HG03039 (cell line): Measurements from ENCODE around the gene KCNJ16.
"Not testable (repeated sequence)": the region's sequence is repeated elsewhere in the genome, so short reads cannot be mapped to it uniquely, and the experiment has no call there.

Experiments used
- ATAC-seq: cut with Tn5 transposase; IDR thresholded peaks from one replicate; pipeline ENCODE4 v1.9.1; 2021; ENCODE audit warnings: mild to moderate bottlenecking, moderate library complexity; ENCODE audit not compliant: unreplicated experiment

KCNJ16 gene

DNA sequence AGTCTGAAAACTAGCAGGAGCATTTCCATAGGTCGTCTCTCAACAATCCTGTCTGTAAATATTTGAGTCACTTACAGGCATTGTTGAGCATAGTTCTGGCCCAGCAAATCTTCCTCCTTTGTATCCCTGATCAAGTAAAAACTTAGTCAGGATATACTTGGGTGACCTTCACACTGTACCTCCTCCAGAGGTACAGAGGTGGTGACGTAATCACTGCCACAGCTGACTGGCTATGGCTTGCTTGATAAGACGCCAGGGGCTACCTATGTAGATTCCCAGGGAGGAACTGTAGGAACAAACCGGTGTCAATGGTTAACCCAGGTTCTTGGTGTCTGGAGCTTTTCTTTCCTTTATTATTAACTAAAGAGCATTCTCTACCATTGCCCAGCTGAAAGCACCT, at the start of gene KCNJ16:
TSS of gene KCNJ16 (plus strand) at position 270 of the 400 bp plus-strand sequence. CDS start 56,863 bp downstream, outside the sequence.
- no peak for ATAC-seq

GRCh38 chr17:70028397-70028796, 46.6 kb upstream of the KCNJ16 start:
- ATAC-seq = no peak

DNA sequence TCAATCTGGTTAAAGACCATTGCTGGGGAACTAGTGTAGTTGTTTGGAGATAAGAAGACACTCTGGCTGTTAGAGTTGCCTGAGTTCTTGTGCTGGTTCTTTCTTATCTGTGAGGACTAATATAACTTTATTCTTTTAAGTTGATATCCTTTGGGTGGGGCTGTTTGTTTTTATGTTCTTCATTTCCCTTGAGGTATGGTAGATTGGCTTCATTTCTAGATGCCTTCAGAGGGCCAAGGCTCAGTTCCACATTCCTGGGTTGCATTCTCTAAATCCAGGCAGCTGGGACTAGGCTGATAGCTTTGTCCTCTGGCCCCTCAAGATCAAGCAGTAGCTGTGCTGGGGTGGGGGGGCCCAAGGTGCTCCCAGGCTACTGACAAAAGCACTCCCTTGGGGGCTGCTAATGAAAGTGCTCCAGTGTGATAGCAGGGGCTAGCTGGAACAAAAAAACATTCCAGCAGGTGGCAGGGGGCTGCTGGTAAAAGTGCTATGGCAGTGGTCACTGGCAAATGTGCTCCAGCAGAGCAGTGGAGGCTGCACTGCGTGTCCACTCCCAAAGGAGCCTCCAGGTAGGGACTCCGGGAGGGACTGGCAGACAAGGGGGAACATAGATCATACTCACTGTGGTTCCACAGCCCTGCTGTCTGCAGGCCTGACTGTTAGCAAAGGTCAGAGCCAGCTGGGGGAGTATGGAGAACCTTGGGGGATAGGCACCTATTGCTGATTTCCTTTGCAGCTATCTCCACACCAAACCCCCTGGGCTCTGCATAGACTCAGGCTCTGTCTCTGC, 45.9 kb upstream of the KCNJ16 start:
- ATAC-seq = no peak

GRCh38 chr17:70030371-70030770, 44.7 kb upstream of the KCNJ16 start:
- ATAC-seq = no peak

DNA sequence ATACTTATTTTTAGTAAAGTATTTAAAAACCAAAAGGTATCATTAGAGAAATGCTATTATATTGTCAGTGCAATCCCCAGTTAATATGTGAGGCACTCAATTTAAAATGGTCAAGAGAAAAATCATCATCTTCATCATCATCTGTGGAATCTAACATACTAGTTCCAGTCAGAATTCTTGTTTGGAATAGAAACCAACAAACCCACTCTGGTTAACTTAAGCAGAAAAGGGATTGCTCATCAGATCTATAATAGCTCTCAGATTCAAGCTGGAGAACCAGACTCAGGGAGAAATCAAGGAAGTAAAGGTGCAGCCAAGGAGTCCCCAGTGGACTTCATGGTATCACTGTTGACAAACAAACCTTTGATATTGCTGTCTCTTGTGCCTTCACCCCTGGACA, 43.7 kb upstream of the KCNJ16 start:
- ATAC-seq = no peak

DNA sequence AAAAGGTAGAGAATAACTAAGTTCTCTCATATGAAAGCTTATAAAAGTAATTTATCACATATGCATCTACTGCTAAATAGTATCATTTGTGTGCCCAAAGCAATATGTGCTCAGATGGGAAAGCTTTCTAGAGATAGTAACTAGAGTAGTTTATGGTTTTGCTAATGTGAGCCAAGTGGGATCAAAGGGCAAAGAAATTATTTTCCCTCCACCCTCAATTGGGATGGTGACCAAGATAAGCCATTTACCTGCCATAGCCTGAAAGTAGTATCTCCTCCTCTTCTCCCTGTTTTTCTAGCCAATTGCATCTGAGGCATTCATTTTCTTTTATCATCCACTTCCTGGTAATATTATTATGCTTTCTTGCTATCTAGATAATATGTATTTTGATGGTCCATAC, 41.9 kb upstream of the KCNJ16 start:
- no peak for ATAC-seq

GRCh38 chr17:70034158-70034557, 40.9 kb upstream of the KCNJ16 start:
- no peak for ATAC-seq

GRCh38 chr17:70037498-70037897, 37.5 kb upstream of the KCNJ16 start:
- no peak for ATAC-seq

DNA sequence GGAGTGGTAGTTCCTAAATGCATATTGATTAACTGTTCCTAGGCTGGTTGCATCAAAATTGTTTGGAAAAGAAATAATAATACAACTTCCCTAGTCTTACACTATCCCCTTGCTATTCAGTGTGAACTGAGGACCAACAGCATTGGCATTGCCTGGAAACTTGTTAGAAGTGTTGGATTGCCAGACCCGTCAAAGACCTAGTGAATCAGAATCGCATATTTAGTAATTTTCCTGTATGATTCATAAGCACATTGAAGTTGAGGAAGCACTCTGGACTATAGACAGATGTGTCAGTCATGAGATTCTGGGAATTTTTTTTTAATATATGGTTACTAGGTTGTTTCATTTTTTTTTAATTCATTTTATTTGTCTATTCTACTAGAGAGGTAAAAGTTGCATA, 34.7 kb upstream of the KCNJ16 start:
- ATAC-seq = no peak

- ATAC-seq = no peak
Observed at GRCh38 chr17:70041061-70041460, 34.0 kb upstream of the KCNJ16 start.

- ATAC-seq = no peak
Observed at GRCh38 chr17:70041540-70041939, 33.5 kb upstream of the KCNJ16 start.

- not testable (repeated sequence) for ATAC-seq
Observed at GRCh38 chr17:70045780-70046179, 29.2 kb upstream of the KCNJ16 start.

DNA sequence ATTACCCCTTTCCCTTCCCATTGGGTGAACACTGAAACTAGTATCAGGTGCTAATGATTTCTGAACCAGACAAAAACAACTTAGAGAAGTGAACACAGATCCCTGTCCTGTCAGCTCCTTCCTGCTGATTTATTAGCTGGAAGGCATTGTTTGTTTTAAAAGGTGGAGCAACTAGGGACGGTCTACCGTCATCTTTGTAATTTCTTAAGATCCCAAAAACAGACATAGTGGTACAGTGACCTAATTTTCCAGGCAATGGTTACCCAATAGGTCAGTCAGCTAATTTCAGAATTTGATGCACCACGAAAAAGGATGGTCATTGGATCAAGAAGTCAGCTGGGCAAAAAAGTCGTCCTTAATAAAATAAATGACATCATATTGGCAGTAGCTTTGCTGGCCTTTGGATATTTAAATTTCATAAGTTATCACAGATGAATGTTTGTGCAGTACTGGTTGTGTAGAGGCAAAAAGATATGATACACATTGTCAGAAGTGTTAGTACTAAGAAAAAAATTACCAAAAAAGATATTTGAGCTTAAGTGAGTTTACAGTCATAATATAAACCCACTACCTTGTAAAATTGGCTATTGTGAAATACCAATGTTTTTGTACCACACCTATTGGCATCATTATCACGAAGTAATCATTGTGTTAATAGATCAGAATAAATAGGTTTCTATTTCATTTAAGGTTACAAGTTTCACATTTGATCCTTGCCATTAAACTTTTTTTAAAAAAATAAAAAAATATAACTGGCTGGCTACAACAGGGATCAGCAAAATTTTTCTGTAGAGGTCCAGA, 27.2 kb upstream of the KCNJ16 start:
- ATAC-seq = no peak

DNA sequence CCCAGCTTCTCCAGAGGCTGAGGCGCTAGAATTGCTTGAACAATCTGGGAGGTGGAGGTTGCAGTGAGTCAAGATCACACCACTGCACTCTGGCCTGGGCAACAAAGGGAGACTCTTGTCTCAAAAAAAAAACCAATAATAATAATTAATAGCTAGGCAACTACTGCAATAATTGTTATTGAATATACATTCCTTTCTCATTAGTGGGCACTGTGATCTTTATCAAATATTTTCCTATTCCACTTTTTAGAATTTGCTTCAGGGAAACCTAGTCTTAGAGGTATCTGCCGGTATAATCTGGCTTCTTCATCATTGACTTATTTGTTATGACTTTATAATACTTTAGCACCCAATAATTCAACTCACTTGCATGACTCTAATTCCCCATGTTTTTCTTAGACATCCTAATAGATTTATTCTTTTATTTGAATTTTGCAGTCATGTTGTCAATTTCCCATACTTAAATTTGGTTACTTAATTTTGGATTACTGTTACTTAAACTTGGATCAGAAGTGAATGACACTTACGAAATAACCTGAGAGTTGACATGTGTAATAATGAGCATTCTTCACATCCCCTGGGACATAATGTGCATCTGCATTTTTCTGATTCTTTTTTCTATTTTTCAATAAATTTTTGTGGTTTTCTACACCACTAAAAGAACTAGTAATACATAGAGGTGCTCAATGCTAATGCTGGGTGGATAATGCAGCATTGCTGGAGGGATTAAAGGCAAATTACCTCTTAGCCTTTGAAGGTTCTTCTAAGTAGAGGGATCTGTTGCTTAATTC, 25.0 kb upstream of the KCNJ16 start:
- ATAC-seq = no peak

DNA sequence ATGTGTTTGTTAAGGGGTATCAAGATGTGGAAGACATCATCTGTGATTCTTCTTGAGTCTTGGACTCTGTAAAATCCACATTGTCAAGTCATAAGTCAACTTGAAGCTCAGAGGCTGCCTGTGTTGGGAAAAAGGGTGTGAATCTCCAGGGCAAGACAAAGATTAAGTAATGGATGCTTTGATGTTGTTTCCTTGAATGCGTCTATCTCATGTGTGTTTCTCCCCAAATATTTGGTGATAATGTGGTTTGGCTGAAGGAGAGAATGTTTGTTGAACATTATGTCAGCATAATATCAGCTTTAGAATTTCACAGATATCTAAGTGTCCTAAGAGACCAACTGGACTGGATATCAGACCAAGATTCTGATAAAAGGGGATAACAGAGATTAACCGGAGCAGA, 24.1 kb upstream of the KCNJ16 start:
- no peak for ATAC-seq

- no peak for ATAC-seq
Observed at GRCh38 chr17:70053241-70054234, 21.5 kb upstream of the KCNJ16 start.

- ATAC-seq = no peak
Observed at GRCh38 chr17:70055000-70055399, 20.0 kb upstream of the KCNJ16 start.

DNA sequence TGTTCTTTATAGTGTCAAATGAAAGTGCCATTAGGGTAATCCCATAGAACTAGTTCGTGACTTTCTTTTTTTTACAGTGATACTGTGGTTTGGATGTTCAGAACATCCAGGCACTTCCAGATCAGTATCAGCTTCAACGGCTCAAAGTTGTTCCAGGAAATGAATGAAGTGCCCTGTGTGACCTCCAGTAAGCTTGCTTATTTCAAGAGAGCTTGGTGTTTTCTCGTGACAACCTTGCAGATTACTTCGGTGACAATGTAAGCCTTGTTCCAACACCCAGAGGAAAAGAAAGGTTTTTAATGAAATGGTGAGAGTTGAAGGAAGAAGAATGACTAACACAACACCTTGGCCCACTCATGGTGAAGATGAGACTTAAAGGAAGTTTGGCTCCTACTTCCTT, 16.0 kb upstream of the KCNJ16 start:
- no peak for ATAC-seq

GRCh38 chr17:70059649-70060048, 15.4 kb upstream of the KCNJ16 start:
- ATAC-seq = no peak

- ATAC-seq = no peak
Observed at GRCh38 chr17:70060415-70060814, 14.6 kb upstream of the KCNJ16 start.
